Heart left ventricle (tissue), 16 donors: ENCODE results near the gene PARVA. TPM values are rescaled to one million over a fixed set of nuclear protein-coding genes. Genes with fewer than 3 reads are reported as not detected.

Source experiments
- ATAC-seq, 4 donors: fragments of 200-7000 bp; cut with Tn5 transposase; one replicate each; pipeline ENCODE4 v1.9.1; 2020 to 2022; ENCODE audit warnings: moderate library complexity in 4 of 4, mild to moderate bottlenecking in 3 of 4, moderate number of reproducible peaks in 1 of 4
- DNase-seq, 5 donors: peaks; one replicate each; pipeline ENCODE4 v3.0.0-alpha.2; 2020
- H3K27ac ChIP-seq, 12 donors: fragments of 200-600 bp; sonication (generic) in 4 of 12; one replicate each; pipeline versions ENCODE4 v1.5.0 to v1.8.0; 2016 to 2022; ENCODE audit warnings: mild to moderate bottlenecking in 2 of 12
- H3K27me3 ChIP-seq, 9 donors: fragments of 200-600 bp; sonication (generic) in 2 of 9; one replicate each; pipeline versions ENCODE4 v1.5.1 to v1.8.0; 2016 to 2022; ENCODE audit warnings: mild to moderate bottlenecking in 3 of 9
- H3K36me3 ChIP-seq, 9 donors: fragments of 200-600 bp; sonication (generic) in 2 of 9; one replicate each; pipeline versions ENCODE4 v1.5.0 to v1.8.0; 2018 to 2022; ENCODE audit warnings: mild to moderate bottlenecking in 2 of 9
- H3K4me1 ChIP-seq, 12 donors: fragments of 200-600 bp; sonication (generic) in 4 of 12; one replicate each; pipeline versions ENCODE4 v1.5.0 to v1.8.0; 2016 to 2022; ENCODE audit warnings: mild to moderate bottlenecking in 3 of 12
- H3K4me3 ChIP-seq, 12 donors: fragments of 200-600 bp; sonication (generic) in 4 of 12; one replicate each; pipeline versions ENCODE4 v1.5.0 to v1.8.0; 2017 to 2022; ENCODE audit warnings: mild to moderate bottlenecking in 9 of 12, moderate library complexity in 4 of 12
- H3K9me3 ChIP-seq, 12 donors: fragments of 200-600 bp; sonication (generic) in 4 of 12; one replicate each; pipeline versions ENCODE4 v1.5.0 to v1.8.0; 2016 to 2022; ENCODE audit warnings: mild to moderate bottlenecking in 1 of 12
- POLR2A ChIP-seq, 2 donors: fragments of 450-650 bp; IDR thresholded peaks; one replicate each; pipeline ENCODE4 v1.6.1; 2017; ENCODE audit warnings: antibody characterized with exemption in 2 of 2, mild to moderate bottlenecking in 2 of 2, moderate library complexity in 2 of 2
- WGBS, 4 donors: extraction: QIAGEN DNeasy Blood & Tissue Kit in 2 of 4; methylation state at CpG; one replicate each; pipeline versions ENCODE4 v1.1.5 to v1.1.7; 2013 to 2018; 5-methylcytosine and 5-hydroxymethylcytosine counted together
- intact Hi-C, 10 donors: fragments of 100-400 bp; cut with DNase I; formaldehyde crosslinking; loops; one replicate each; pipeline versions ENCODE4 v1.11.1 to v1.14.2; 2022
- polyA plus RNA-seq, 2 donors: library from polyadenylated mRNA; stranded (reverse); fragments of 200-250 nt; gene quantifications; one replicate each; pipeline ENCODE4 v1.2.3, GENCODE V29; 2013
- total RNA-seq, 9 donors: library from RNA; depleted of rRNA in 2 of 9; stranded (reverse); fragments of >200 nt in 2 of 9; fragmentation: NEBNext Ultra II Directional in 3 of 9; extraction: Animal tissue kit (Norgen Biotek cat#: 25700) in 3 of 9; gene quantifications; one replicate each; pipeline versions ENCODE4 v1.1.0 to v1.2.4, GENCODE V29; 2016 to 2023
- TF ChIP-seq, protein P1 (sequence below), 12 donors: fragments of 200-600 bp; sonication (generic) in 4 of 12; IDR thresholded peaks; one replicate each; pipeline versions ENCODE4 v1.5.0 to v1.8.0; 2018 to 2022; ENCODE audit warnings: antibody characterized with exemption in 12 of 12, mild to moderate bottlenecking in 5 of 12
- donor health status: ischemic (EF 13 %, LVEDD 7.1; RV severe dilation, severe dysfunction).
- donor health status: healthy with polysubstance abuse.
- donor health status: DM: no; HTN: yes; CAD: no.
- donor health status: DM: no; HTN: no; CAD: no.
- donor health status: ischemic (EF 25% LVEDD 6.9; RV normal size, moderate dysfunction).
- donor health status: ischemic (EF 25% LVEDD 5.7; RV mildly dilated, moderate dysfunction).
- donor health status: healthy.
- donor health status: DM: yes; HTN: yes; CAD: no.
- donor health status: ischemic (EF 35%, LVEDD 5.7; RV mildly dilated, moderate dysfunction).
- donor health status: nonischemic (EF 11% LVEDD 7.7; RV severe dilation, severe dysfunction).
- donor health status: DM: yes; HTN: yes; CAD: no.
- donor health status: PGD.
- donor health status: ischemic (EF 29% LVEDD 5.4; RV normal size, mild dysfunction).
- donor health status: nonischemic (EF 23%, LVEDD 6.1; RV moderate dilation, normal function).

PARVA gene
- total and polyA plus RNA-seq, 11 donors: 22.7 to 99.2 (median 65.9) TPM

DNA sequence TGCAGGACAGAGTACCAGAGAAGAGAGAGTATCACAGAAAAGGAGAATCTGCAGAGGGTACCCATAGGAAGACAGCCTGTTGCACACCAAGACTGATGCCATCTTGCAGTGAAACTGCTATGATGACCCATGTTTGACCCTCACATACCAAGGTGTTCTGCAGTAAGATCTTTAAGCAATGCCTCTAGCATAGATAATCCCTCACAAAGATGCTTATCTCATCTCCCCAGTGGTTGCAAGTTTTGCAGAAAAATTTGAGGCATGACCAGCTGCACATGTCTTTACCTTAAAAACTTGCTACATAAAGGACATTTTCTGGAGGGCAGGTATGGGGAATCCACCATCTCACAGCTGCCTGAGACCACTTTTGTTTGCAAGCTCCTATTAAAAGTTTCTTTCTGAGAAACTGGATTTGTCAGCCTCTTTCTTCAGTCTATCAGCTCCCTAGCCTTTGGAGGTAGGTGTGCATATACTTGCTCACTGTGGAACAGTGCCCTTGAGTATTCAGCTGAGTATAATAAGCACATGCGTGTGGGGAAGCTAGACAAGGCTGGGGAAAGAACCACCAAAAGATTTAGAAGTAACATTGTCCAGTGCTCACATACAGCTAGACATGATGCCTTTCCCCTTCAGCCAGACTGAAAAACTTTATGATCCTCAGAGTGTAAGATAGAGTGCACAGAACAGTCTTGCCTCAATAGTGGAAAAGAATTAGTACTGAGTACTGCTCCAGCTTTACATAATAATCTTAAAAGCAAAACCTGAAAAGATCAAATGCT lies 196.5 kb downstream of the PARVA start:
- intact Hi-C loops: no loop called here
- Histone ChIP-seq H3K27me3 (no peaks in the 10 kb centered on the region), H3K9me3 (no peaks in the 10 kb centered on the region), H3K4me3 (no peak overlapping the region), H3K36me3 (no peaks in the 10 kb centered on the region), H3K4me1 (no peaks in the 10 kb centered on the region), H3K27ac (no peak overlapping the region)
- DNase-seq (no peak), ATAC-seq (no peak)
- TF ChIP-seq POLR2A (IDR thresholded peaks at IDR 0.05): no peak
- TF ChIP-seq, protein P1, sequence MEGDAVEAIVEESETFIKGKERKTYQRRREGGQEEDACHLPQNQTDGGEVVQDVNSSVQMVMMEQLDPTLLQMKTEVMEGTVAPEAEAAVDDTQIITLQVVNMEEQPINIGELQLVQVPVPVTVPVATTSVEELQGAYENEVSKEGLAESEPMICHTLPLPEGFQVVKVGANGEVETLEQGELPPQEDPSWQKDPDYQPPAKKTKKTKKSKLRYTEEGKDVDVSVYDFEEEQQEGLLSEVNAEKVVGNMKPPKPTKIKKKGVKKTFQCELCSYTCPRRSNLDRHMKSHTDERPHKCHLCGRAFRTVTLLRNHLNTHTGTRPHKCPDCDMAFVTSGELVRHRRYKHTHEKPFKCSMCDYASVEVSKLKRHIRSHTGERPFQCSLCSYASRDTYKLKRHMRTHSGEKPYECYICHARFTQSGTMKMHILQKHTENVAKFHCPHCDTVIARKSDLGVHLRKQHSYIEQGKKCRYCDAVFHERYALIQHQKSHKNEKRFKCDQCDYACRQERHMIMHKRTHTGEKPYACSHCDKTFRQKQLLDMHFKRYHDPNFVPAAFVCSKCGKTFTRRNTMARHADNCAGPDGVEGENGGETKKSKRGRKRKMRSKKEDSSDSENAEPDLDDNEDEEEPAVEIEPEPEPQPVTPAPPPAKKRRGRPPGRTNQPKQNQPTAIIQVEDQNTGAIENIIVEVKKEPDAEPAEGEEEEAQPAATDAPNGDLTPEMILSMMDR (IDR thresholded peaks at IDR 0.05): no peak
- WGBS, 4 donors: 89 to 100% (median 91%) methylated on average over 1 of the region's 1 CpG

DNA sequence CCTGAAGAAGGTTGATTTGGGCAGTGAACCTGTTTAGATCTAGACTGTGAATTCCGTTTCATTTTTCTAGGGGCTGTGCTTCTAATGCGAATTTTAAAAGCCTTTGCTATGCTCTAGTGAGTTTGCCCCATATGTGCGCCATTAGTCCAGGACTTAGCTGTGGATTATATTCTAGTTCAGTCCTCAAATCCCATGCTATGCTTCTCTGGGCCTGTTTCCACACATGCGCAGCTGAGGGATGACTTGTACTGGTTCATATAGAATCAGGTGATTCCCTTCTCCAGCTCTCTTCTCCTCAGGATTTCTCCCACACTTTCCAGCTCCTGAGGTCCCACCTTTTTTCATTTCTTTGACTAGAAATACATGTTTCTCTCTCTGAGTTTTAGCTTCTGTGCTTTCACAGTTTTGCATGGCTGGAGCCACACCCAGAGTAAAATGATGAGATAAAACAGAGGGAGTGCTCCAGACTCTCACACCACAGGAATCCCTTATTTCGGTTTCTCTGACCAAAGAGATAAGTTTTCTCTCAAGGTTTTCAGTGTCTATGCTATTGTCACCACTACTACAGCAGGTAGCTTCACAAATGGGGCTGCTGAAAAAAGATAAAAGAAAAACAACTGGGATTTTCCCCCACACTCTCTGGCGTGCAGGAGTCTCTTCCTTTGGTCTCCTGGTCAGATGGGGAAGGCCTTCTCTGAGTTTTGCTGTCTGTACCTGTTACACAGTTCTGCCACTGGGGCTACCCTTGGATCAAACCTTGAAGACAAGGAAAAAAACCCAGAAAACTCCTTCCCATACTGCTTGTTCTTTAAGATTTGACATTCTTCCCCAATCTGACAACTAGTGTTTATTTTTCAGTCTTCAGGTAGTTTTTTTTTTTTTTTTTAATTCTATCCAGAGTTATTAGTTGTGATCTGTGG lies 200.6 kb downstream of the PARVA start:
- H3K27me3 ChIP-seq: no peaks in the 10 kb centered on the region
- ATAC-seq (no peak), DNase-seq (no peak)
- 85 to 95% (median 90%) methylated on average over 6 of the region's 6 CpGs for WGBS, 4 donors
- H3K4me1 ChIP-seq: peaks cover 0 to 9% (median 0%) of the 10 kb centered on the region in 12 donors
- H3K27ac ChIP-seq: no peak overlapping the region
- no peak overlapping the region for H3K4me3 ChIP-seq
- H3K36me3 ChIP-seq: no peaks in the 10 kb centered on the region
- no peak for TF ChIP-seq POLR2A (IDR thresholded peaks at IDR 0.05)
- TF ChIP-seq, protein P1 (IDR thresholded peaks at IDR 0.05): peak in 1 of 12 donors; percentile 9
- H3K9me3 ChIP-seq: no peaks in the 10 kb centered on the region
- intact Hi-C loops: no loop called here

DNA sequence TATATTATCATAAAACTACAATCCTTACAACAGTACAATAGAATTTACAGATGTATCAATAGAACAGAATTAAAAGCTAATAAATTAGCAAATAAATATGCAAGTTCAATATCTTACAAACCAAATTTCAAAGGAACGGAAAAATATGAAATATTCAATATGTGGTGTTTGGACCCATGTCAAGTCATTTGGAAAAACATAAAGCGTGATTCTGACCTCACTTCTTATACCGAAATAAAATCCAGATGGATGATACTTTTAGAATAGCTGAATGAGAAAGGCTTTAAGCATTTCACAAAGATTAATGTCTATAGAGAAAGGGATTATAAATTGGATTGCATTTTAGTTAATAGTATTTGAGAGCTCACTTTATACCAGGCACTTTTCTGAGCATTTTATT lies 204.0 kb downstream of the PARVA start:
- Histone ChIP-seq H3K27ac (no peak overlapping the region), H3K9me3 (no peaks in the 10 kb centered on the region), H3K4me3 (no peak overlapping the region), H3K4me1 (peaks cover 0 to 19% (median 5%) of the 10 kb centered on the region in 12 donors), H3K36me3 (no peaks in the 10 kb centered on the region), H3K27me3 (no peaks in the 10 kb centered on the region)
- 88 to 92% (median 90%) methylated on average over 3 of the region's 3 CpGs for WGBS, 4 donors
- ATAC-seq (no peak), DNase-seq (no peak)
- intact Hi-C loops: loop anchor here in 1 of 10 donors (10.0 kb wide), 2 partner anchors 247 to 313 kb away; no protein-coding TSS in a partner anchor
- TF ChIP-seq, protein P1 (IDR thresholded peaks at IDR 0.05): no peak
- TF ChIP-seq POLR2A (IDR thresholded peaks at IDR 0.05): no peak

DNA sequence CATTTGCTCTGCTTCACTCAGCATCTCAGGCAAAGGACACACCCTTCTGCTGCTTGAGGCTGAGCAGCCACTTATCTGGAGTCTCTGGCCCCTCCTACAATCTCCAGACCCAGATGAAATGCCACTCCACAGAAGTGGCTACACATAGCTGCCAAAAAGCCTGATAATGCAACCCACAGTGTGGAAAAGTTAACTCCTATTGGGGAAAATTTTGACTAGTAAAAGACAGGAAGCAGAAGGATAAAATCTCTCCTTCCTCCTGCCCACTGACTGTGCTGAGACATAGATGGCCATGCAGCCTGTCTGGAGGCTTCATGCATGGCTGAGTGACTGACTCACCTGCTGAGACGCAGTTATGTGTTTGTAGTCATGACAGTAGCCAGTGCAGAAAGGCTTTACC lies 204.6 kb downstream of the PARVA start:
- Histone ChIP-seq H3K4me1 (peaks cover 0 to 20% (median 5%) of the 10 kb centered on the region in 12 donors), H3K27ac (no peak overlapping the region), H3K9me3 (no peaks in the 10 kb centered on the region), H3K36me3 (no peaks in the 10 kb centered on the region), H3K4me3 (no peak overlapping the region), H3K27me3 (no peaks in the 10 kb centered on the region)
- TF ChIP-seq, protein P1 (IDR thresholded peaks at IDR 0.05): no peak
- no peak for TF ChIP-seq POLR2A (IDR thresholded peaks at IDR 0.05)
- peak in 2 of 4 donors; percentile 42 to 68 for ATAC-seq
- intact Hi-C loops: loop anchor here in 1 of 10 donors (10.0 kb wide), 2 partner anchors 247 to 313 kb away; no protein-coding TSS in a partner anchor
- no peak for DNase-seq
- WGBS, 4 donors: 50 to 68% (median 54%) methylated on average over 1 of the region's 1 CpG
